Ishikawa (cell line): ENCODE measurements around the gene MRTFA.

Experiments used
- CEBPB ChIP-seq: IDR thresholded peaks from 2 replicates; pipeline ENCODE4 v1.6.1; 2012
- CREB1 ChIP-seq: IDR thresholded peaks from 2 replicates; pipeline ENCODE4 v1.6.1; 2012; ENCODE audit warnings: low read depth
- EP300 ChIP-seq: IDR thresholded peaks from 2 replicates; pipeline ENCODE4 v1.6.1; 2012; ENCODE audit warnings: borderline replicate concordance
- NFIC ChIP-seq: IDR thresholded peaks from 2 replicates; pipeline ENCODE4 v1.6.1; 2012
- REST ChIP-seq: IDR thresholded peaks from 2 replicates; pipeline ENCODE4 v1.6.1; 2012; ENCODE audit warnings: low read depth, mild to moderate bottlenecking
- TAF1 ChIP-seq: IDR thresholded peaks from 2 replicates; pipeline ENCODE4 v1.6.1; 2012; ENCODE audit warnings: low read depth, mild to moderate bottlenecking
- TEAD4 ChIP-seq: IDR thresholded peaks from 2 replicates; pipeline ENCODE4 v1.6.1; 2012
- YY1 ChIP-seq: IDR thresholded peaks from 2 replicates; pipeline ENCODE4 v1.6.1; 2012; ENCODE audit warnings: low read depth
- TF ChIP-seq, protein P1 (sequence below): IDR thresholded peaks from 2 replicates; pipeline ENCODE4 v1.6.1; 2012

GRCh38 chr22:40595497-40596234 lies 40.9 kb downstream of the MRTFA start:
- no peak for TF ChIP-seq CREB1
- TF ChIP-seq REST = no peak
- no peak for TF ChIP-seq CEBPB
- no peak for TF ChIP-seq NFIC
- no peak for TF ChIP-seq EP300
- no peak for TF ChIP-seq YY1
- TF ChIP-seq TAF1 = no peak
- TF ChIP-seq, protein P1, sequence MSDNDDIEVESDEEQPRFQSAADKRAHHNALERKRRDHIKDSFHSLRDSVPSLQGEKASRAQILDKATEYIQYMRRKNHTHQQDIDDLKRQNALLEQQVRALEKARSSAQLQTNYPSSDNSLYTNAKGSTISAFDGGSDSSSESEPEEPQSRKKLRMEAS = no peak
- TF ChIP-seq TEAD4 = no peak
